Uterus (tissue), 4 donors: ENCODE measurements around the gene CEP104. TPM values are rescaled to one million over a fixed set of nuclear protein-coding genes. Genes with fewer than 3 reads are reported as not detected.

ENCODE experiments used
- DNase-seq, 2 donors: peaks; one replicate each; pipeline ENCODE4 v3.0.0-alpha.2; 2019 to 2020
- H3K27ac ChIP-seq, 2 donors: fragments of 200-600 bp; sonication (generic); 1 replicate in 1 of 2; 2 replicates in 1 of 2; pipeline ENCODE4 v1.5.1; 2016 to 2018
- H3K27me3 ChIP-seq, 2 donors: fragments of 200-600 bp; sonication (generic); one replicate each; pipeline ENCODE4 v1.5.1; 2018 to 2019; ENCODE audit warnings: control low read depth in 1 of 2
- H3K36me3 ChIP-seq, 2 donors: fragments of 200-600 bp; sonication (generic); one replicate each; pipeline ENCODE4 v1.5.1; 2019; ENCODE audit warnings: control low read depth in 1 of 2
- H3K4me1 ChIP-seq, 2 donors: fragments of 200-600 bp; sonication (generic); one replicate each; pipeline ENCODE4 v1.5.1; 2018 to 2019; ENCODE audit warnings: control low read depth in 1 of 2
- H3K4me3 ChIP-seq, 2 donors: fragments of 200-600 bp; sonication (generic); 1 replicate in 1 of 2; 2 replicates in 1 of 2; pipeline ENCODE4 v1.5.1; 2018 to 2019; ENCODE audit warnings: mild to moderate bottlenecking in 1 of 2
- H3K9me3 ChIP-seq, 2 donors: fragments of 200-600 bp; sonication (generic); one replicate each; pipeline ENCODE4 v1.5.1; 2019; ENCODE audit warnings: control low read depth in 1 of 2
- CTCF ChIP-seq, 4 experiments: fragments of 200-600 bp in 2 of 4; fragments of 450-650 bp in 2 of 4; sonication (generic) in 2 of 4; IDR thresholded peaks; one replicate each; pipeline ENCODE4 v1.5.1; 2016 to 2019; ENCODE audit warnings: antibody characterized with exemption in 4 of 4, mild to moderate bottlenecking in 2 of 4, moderate library complexity in 1 of 4
- POLR2A ChIP-seq, 2 donors: fragments of 450-650 bp; IDR thresholded peaks; one replicate each; pipeline ENCODE4 v1.6.1; 2016; ENCODE audit warnings: antibody characterized with exemption in 2 of 2, mild to moderate bottlenecking in 1 of 2, moderate library complexity in 1 of 2
- intact Hi-C: fragments of 100-400 bp; cut with DNase I; formaldehyde crosslinking; loops from one replicate; pipeline ENCODE4 v1.15.1; 2023; ENCODE audit warnings: low total_unique reads
- total RNA-seq, 4 donors: library from RNA; depleted of rRNA in 3 of 4; stranded (reverse); fragments of >200 nt in 3 of 4; gene quantifications; one replicate each; pipeline versions ENCODE4 v1.1.0 to v1.2.4, GENCODE V29; 2014 to 2023
- donor health status: DM: yes; HTN: yes; CAD: no.

CEP104 gene
- total RNA-seq, 4 donors from 2014 or later = 10.5 to 43.2 (median 22.1) TPM

DNA sequence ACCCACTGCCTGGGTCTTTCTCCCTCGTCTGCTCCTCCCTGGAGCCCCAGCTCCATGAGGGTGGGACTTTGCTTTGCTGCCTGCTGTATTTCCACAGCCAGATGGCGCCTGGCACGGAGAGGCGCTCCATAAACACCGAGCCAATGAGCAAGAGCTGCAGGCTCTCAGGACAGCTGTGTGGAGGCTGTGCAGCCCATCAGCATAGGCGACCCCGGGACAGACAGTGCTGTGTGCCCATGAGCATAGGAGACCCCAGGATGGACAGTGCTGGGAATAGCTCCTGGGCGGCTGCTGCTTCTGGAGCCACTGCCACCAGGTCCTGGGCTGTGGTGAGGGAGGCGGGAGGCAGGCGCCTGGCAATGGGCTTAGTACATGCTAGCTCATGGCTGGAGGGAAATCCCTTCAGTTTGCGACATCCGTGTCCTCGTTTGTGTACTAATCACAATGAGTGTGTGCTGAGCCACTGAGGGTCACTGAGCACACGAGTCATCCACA, 29.2 kb downstream of the CEP104 start:
- DNase-seq = no peak

DNA sequence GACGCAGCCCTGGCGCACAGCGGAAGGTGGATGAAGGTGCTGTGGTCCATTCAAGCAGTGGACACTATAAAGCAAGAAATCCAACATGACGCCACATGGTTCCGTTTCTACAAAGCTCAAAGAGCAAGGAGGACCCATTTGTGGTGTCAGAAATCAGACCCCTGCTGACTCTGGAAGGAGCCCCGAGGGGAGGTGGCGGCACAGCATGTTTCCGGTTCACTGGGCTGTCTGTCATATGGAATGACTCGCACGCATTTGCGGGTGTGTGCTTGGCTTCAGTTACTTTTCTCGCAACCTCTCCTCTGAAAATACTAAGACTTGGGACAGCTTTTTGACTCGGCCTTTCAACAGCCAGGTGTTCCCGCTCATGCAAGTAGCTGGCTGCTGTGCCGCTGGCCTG, 31.7 kb downstream of the CEP104 start:
- intact Hi-C loops = no loop called here
- no peaks in the 10 kb centered on the region for H3K36me3 ChIP-seq
- no peak for DNase-seq
- no peak overlapping the region for H3K4me3 ChIP-seq
- no peak for TF ChIP-seq POLR2A (IDR thresholded peaks at IDR 0.05)
- no peaks in the 10 kb centered on the region for H3K27me3 ChIP-seq
- H3K4me1 ChIP-seq = no peaks in the 10 kb centered on the region
- no peaks in the 10 kb centered on the region for H3K9me3 ChIP-seq
- H3K27ac ChIP-seq = no peak overlapping the region

More for the DNA sequence above, 29.2 kb downstream of the CEP104 start:
- Histone ChIP-seq H3K9me3 (no peaks in the 10 kb centered on the region), H3K27ac (no peak overlapping the region), H3K4me3 (no peak overlapping the region), H3K27me3 (no peaks in the 10 kb centered on the region), H3K4me1 (no peaks in the 10 kb centered on the region), H3K36me3 (no peaks in the 10 kb centered on the region)
- TF ChIP-seq POLR2A (IDR thresholded peaks at IDR 0.05) = no peak
- TF ChIP-seq CTCF (IDR thresholded peaks at IDR 0.05) = no peak
- intact Hi-C loops = no loop called here

GRCh38 chr1:3824650-3825049, 32.4 kb downstream of the CEP104 start:
- Histone ChIP-seq H3K27ac (no peak overlapping the region), H3K27me3 (no peaks in the 10 kb centered on the region), H3K36me3 (no peaks in the 10 kb centered on the region), H3K4me3 (no peak overlapping the region), H3K4me1 (no peaks in the 10 kb centered on the region), H3K9me3 (no peaks in the 10 kb centered on the region)
- DNase-seq = no peak
- TF ChIP-seq CTCF (IDR thresholded peaks at IDR 0.05) (no peak), POLR2A (IDR thresholded peaks at IDR 0.05) (no peak)
- intact Hi-C loops = no loop called here

- Histone ChIP-seq H3K4me3 (no peak overlapping the region), H3K9me3 (no peaks in the 10 kb centered on the region), H3K27me3 (no peaks in the 10 kb centered on the region), H3K27ac (no peak overlapping the region), H3K36me3 (no peaks in the 10 kb centered on the region), H3K4me1 (no peaks in the 10 kb centered on the region)
- TF ChIP-seq CTCF (IDR thresholded peaks at IDR 0.05) (no peak), POLR2A (IDR thresholded peaks at IDR 0.05) (no peak)
- no peak for DNase-seq
- intact Hi-C loops = no loop called here
These were observed 34.6 kb downstream of the CEP104 start for GRCh38 chr1:3822421-3822820.

DNA sequence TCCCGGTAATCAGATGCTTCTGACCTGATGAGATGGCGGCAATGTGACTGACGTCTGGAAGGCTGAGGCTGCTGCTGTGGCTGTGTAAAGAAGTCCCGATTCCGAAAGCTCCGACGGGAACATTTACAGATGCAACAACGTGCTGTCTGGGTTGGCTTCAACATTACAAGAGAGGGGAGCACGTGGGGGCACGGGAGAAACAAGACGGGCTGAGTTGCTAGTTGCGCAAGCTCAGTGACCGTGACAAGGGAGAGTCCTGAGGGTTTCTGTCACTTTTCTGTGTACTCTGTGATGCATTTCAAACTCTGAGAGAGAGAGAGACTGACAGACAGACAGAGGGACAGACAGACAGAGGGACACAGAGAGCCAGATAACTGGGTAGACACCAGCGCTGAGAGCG, 35.1 kb downstream of the CEP104 start:
- intact Hi-C loops = no loop called here
- Histone ChIP-seq H3K36me3 (no peaks in the 10 kb centered on the region), H3K9me3 (no peaks in the 10 kb centered on the region), H3K27me3 (no peaks in the 10 kb centered on the region), H3K4me3 (no peak overlapping the region), H3K4me1 (no peaks in the 10 kb centered on the region), H3K27ac (no peak overlapping the region)
- no peak for TF ChIP-seq POLR2A (IDR thresholded peaks at IDR 0.05)
- TF ChIP-seq CTCF (IDR thresholded peaks at IDR 0.05) = no peak
- DNase-seq = no peak

DNA sequence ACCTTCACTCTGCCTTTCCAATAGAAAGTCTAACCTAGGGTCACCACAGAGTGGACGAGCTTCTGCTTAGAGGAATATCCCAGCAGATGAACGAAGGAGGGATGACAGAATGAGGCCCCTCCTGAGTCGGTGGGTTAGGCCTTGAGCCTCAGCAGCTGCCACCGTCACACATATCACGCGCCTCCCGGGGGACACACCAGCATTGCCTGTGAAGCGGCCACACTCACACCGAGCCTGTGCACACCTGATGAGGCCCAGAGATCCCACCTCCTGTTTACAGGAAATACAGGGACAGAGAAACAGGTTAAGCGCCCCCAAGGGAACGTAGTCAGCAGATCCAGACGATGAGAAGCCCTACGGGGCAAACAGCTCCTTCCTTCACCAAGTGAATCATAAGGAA, 35.6 kb downstream of the CEP104 start:
- Histone ChIP-seq H3K4me3 (no peak overlapping the region), H3K9me3 (no peaks in the 10 kb centered on the region), H3K27ac (no peak overlapping the region), H3K36me3 (no peaks in the 10 kb centered on the region), H3K4me1 (no peaks in the 10 kb centered on the region), H3K27me3 (no peaks in the 10 kb centered on the region)
- DNase-seq = no peak
- TF ChIP-seq POLR2A (IDR thresholded peaks at IDR 0.05) = no peak
- TF ChIP-seq CTCF (IDR thresholded peaks at IDR 0.05) = no peak
- intact Hi-C loops = no loop called here
